SK-N-SH (cell line): ENCODE measurements around the gene NUDT1. TPM values are rescaled to one million over a fixed set of nuclear protein-coding genes. Genes with fewer than 3 reads are reported as not detected.

Source experiments
- CTCF ChIA-PET: fragments of 300-600, 350-600 bp; formaldehyde crosslinking; extraction: SDS; loops from one replicate; lab custom pipeline; 2021; lab: Yijun Ruan, JAX
- POLR2A ChIA-PET: fragments of 350-600 bp; sonication (Branson Sonifier 250); formaldehyde crosslinking; extraction: SDS; loops from one replicate; lab custom pipeline; 2020; ENCODE audit warnings: antibody characterized with exemption, inconsistent platforms; lab: Yijun Ruan, JAX
- DNase-seq: peaks from one replicate; pipeline ENCODE4 v3.0.0; 2012
- H2AFZ ChIP-seq: fragments of 200-600 bp; sonication (generic); 2 replicates; pipeline ENCODE4 v1.8.1; 2016; ENCODE audit warnings: antibody characterized with exemption, mild to moderate bottlenecking, low read depth
- H3F3A ChIP-seq: fragments of 200-600 bp; sonication (generic); replicated peaks from 2 replicates; pipeline ENCODE3; 2016; ENCODE audit warnings: antibody characterized with exemption, mild to moderate bottlenecking; ENCODE audit not compliant: insufficient read depth
- H3K27ac ChIP-seq, 2 experiments: fragments of 200-500 bp in 1 of 2; fragments of 200-600 bp in 1 of 2; sonication (Bioruptor generic) in 1 of 2; sonication (generic), shearing (Covaris generic) in 1 of 2; 2 replicates each; pipeline versions ENCODE4 v1.5.1 to v1.6.1; 2014 to 2016; ENCODE audit warnings: low read depth in 2 of 2, inconsistent platforms in 1 of 2, low read length in 1 of 2, mild to moderate bottlenecking in 1 of 2, mixed read lengths in 1 of 2
- H3K27me3 ChIP-seq: fragments of 200-600 bp; sonication (generic), shearing (Covaris generic); 2 replicates; pipeline ENCODE4 v1.6.1; 2016; ENCODE audit warnings: mixed run types; ENCODE audit not compliant: insufficient read depth
- H3K36me3 ChIP-seq, 2 experiments: fragments of 200-500 bp in 1 of 2; fragments of 200-600 bp in 1 of 2; sonication (Bioruptor generic) in 1 of 2; sonication (generic) in 1 of 2; replicated peaks in 1 of 2; 2 replicates each; pipeline versions ENCODE3 to v1.5.1; 2014 to 2016; ENCODE audit warnings: low read length in 1 of 2, mild to moderate bottlenecking in 1 of 2; ENCODE audit not compliant: insufficient read depth in 2 of 2, control insufficient read depth in 1 of 2
- H3K4me1 ChIP-seq, 2 experiments: fragments of 200-500 bp in 1 of 2; fragments of 200-600 bp in 1 of 2; sonication (Bioruptor generic) in 1 of 2; sonication (generic), shearing (Covaris generic) in 1 of 2; 2 replicates each; pipeline versions ENCODE4 v1.5.1 to v1.6.1; 2014 to 2016; ENCODE audit warnings: low read depth in 1 of 2, low read length in 1 of 2, mixed run types in 1 of 2; ENCODE audit not compliant: insufficient read depth in 2 of 2, control insufficient read depth in 1 of 2
- H3K4me2 ChIP-seq: fragments of 200-600 bp; sonication (generic), shearing (Covaris generic); 2 replicates; pipeline ENCODE4 v1.6.1; 2017; ENCODE audit warnings: mixed run types
- H3K4me3 ChIP-seq, 2 experiments: fragments of 200-500 bp in 1 of 2; fragments of 200-600 bp in 1 of 2; sonication (Bioruptor generic) in 1 of 2; sonication (generic), shearing (Covaris generic) in 1 of 2; 2 replicates each; pipeline versions ENCODE4 v1.5.1 to v1.8.1; 2014 to 2016; ENCODE audit warnings: low read depth in 2 of 2, inconsistent platforms in 1 of 2, low read length in 1 of 2, mild to moderate bottlenecking in 1 of 2, mixed read lengths in 1 of 2, moderate library complexity in 1 of 2
- H3K79me2 ChIP-seq: fragments of 200-600 bp; sonication (generic); 2 replicates; pipeline ENCODE4 v1.8.1; 2017; ENCODE audit warnings: mild to moderate bottlenecking; ENCODE audit not compliant: insufficient read depth
- H3K9ac ChIP-seq: fragments of 200-600 bp; sonication (generic); 2 replicates; pipeline ENCODE4 v1.6.1; 2017; ENCODE audit warnings: mixed run types
- H3K9me2 ChIP-seq: fragments of 200-600 bp; sonication (generic); 2 replicates; pipeline ENCODE4 v1.6.1; 2017; ENCODE audit warnings: mixed run types
- H3K9me3 ChIP-seq: fragments of 200-600 bp; sonication (generic); 2 replicates; pipeline ENCODE4 v1.6.1; 2017; ENCODE audit warnings: mixed run types, mild to moderate bottlenecking, moderate library complexity
- H4K20me1 ChIP-seq: fragments of 200-600 bp; sonication (generic); 2 replicates; pipeline ENCODE4 v1.6.1; 2017; ENCODE audit warnings: mild to moderate bottlenecking, mixed run types; ENCODE audit not compliant: insufficient read depth
- ELF1 ChIP-seq: IDR thresholded peaks from 2 replicates; pipeline ENCODE4 v1.4.0; 2012
- EP300 ChIP-seq, 2 experiments: IDR thresholded peaks; 2 replicates each; pipeline versions ENCODE4 v1.4.0 to v1.6.1; 2012; ENCODE audit warnings: borderline replicate concordance in 1 of 2, low read depth in 1 of 2, low read length in 1 of 2
- EZH2phosphoT487 ChIP-seq: fragments of 200-600 bp; sonication (generic); IDR thresholded peaks from 2 replicates; pipeline ENCODE4 v1.6.1; 2017; ENCODE audit warnings: low read depth, mixed run types, mild to moderate bottlenecking, antibody characterized with exemption, moderate library complexity, borderline replicate concordance
- FOSL2 ChIP-seq: IDR thresholded peaks from 2 replicates; pipeline ENCODE4 v1.4.0; 2012; ENCODE audit warnings: low read depth, mild to moderate bottlenecking, moderate library complexity, borderline replicate concordance
- FOXM1 ChIP-seq: IDR thresholded peaks from 2 replicates; pipeline ENCODE4 v1.4.0; 2012; ENCODE audit warnings: low read depth, mild to moderate bottlenecking
- GABPA ChIP-seq: IDR thresholded peaks from 2 replicates; pipeline ENCODE4 v1.4.0; 2012; ENCODE audit warnings: low read depth, mild to moderate bottlenecking
- GATA2 ChIP-seq: sonication (generic); formaldehyde crosslinking; IDR thresholded peaks from 2 replicates; pipeline ENCODE4 v1.5.0; 2020; ENCODE audit warnings: mild to moderate bottlenecking, missing genetic modification reagents
- MXI1 ChIP-seq: IDR thresholded peaks from 2 replicates; pipeline ENCODE4 v1.6.1; 2012; ENCODE audit warnings: mild to moderate bottlenecking, low read depth, low read length, improper control_type of control experiment
- RCOR1 ChIP-seq: fragments of 150-350 bp; IDR thresholded peaks from 2 replicates; pipeline ENCODE4 v1.6.1; 2017; ENCODE audit warnings: antibody characterized with exemption, low read length
- RFX5 ChIP-seq: IDR thresholded peaks from 2 replicates; pipeline ENCODE4 v1.6.1; 2012; ENCODE audit warnings: mild to moderate bottlenecking, improper control_type of control experiment, low read length
- SMC3 ChIP-seq: IDR thresholded peaks from 2 replicates; pipeline ENCODE4 v1.6.1; 2012; ENCODE audit warnings: low read depth, low read length, improper control_type of control experiment
- YY1 ChIP-seq: IDR thresholded peaks from 2 replicates; pipeline ENCODE4 v1.4.0; 2012; ENCODE audit warnings: low read depth, mild to moderate bottlenecking
- WGBS: methylation state at CpG from one replicate; pipeline ENCODE4 v1.1.6; 2017; ENCODE audit warnings: low lambda C conversion rate; 5-methylcytosine and 5-hydroxymethylcytosine counted together
- polyA plus RNA-seq, 3 experiments: library from polyadenylated mRNA; depleted of rRNA; stranded (reverse); fragments of >200 nt; gene quantifications; 2 replicates each; pipeline ENCODE4 v1.2.3, GENCODE V29; 2012
- TF ChIP-seq, protein P1 (sequence below): IDR thresholded peaks from 2 replicates; pipeline ENCODE4 v1.4.0; 2012; ENCODE audit warnings: low read depth, borderline replicate concordance
- TF ChIP-seq, protein P2 (sequence below): IDR thresholded peaks from 2 replicates; pipeline ENCODE4; 2012
- TF ChIP-seq, protein P3 (sequence below): IDR thresholded peaks from 2 replicates; pipeline ENCODE4 v1.4.0; 2012; ENCODE audit warnings: low read depth, borderline replicate concordance
- TF ChIP-seq, protein P4 (sequence below): fragments of 150-350 bp; IDR thresholded peaks from 2 replicates; pipeline ENCODE4 v1.6.1; 2016; ENCODE audit warnings: mild to moderate bottlenecking, low read depth, low read length
- TF ChIP-seq, protein P5 (sequence below): fragments of 200-600 bp; sonication (generic); IDR thresholded peaks from 2 replicates; pipeline ENCODE4 v1.6.1; 2017; ENCODE audit warnings: antibody characterized with exemption, mild to moderate bottlenecking, moderate library complexity
- TF ChIP-seq, protein P6 (sequence below): IDR thresholded peaks from 2 replicates; pipeline ENCODE4 v1.6.1; 2012; ENCODE audit warnings: mild to moderate bottlenecking, low read depth, low read length, moderate library complexity

Gene NUDT1
- polyA plus RNA-seq, 1 of the 3 experiments (the other 2 are of a cell fraction) = 98.1 TPM

DNA sequence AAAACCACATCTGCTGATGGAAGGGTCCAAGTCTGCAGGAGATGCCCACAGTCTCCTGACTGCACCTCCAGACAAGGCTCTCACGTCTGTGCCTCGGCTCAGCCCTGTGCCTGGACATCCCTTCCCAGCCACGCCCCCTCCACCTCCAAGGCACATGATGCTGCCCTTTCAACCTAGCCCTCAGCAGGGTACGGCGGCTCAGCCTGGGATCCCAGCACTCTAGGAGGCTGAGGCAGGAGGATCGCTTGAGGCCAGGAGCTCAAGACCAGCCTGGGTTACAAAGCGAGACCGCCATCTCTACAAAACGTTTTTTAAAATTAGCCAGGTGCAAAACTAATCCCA is 23.6 kb upstream of the NUDT1 start:
- H3K27ac ChIP-seq = no peak overlapping the region
- CTCF ChIA-PET = no interaction called here

More for the DNA sequence above, 23.6 kb upstream of the NUDT1 start:
- Histone ChIP-seq H4K20me1 (peaks cover 12% of the 10 kb centered on the region; the same call in 1 of the 2 replicates), H3K9me2 (no peaks in the 10 kb centered on the region), H3K36me3 (peaks cover 29 to 56% of the 10 kb centered on the region in 2 experiments), H3K9me3 (no peaks in the 10 kb centered on the region), H3F3A (no peaks in the 10 kb centered on the region), H3K4me3 (no peak overlapping the region), H3K9ac (no peak overlapping the region), H3K27me3 (no peaks in the 10 kb centered on the region), H2AFZ (no peak overlapping the region), H3K4me1 (no peaks in the 10 kb centered on the region), H3K4me2 (no peak overlapping the region), H3K79me2 (peaks cover 20% of the 10 kb centered on the region; the same call in 1 of the 2 replicates)
- TF ChIP-seq RCOR1 = no peak
- no peak for TF ChIP-seq MXI1
- no peak for TF ChIP-seq FOSL2
- no peak for TF ChIP-seq YY1
- no peak for TF ChIP-seq GATA2 (CRISPR knock-in tag)
- no peak for TF ChIP-seq EP300 (IDR thresholded peaks at IDR 0.05; ENCODE audit: borderline replicate concordance in 1 of 2, low read depth in 1 of 2, low read length in 1 of 2)
- TF ChIP-seq FOXM1 = no peak
- TF ChIP-seq ELF1 = no peak
- no peak for TF ChIP-seq SMC3
- TF ChIP-seq, protein P1, sequence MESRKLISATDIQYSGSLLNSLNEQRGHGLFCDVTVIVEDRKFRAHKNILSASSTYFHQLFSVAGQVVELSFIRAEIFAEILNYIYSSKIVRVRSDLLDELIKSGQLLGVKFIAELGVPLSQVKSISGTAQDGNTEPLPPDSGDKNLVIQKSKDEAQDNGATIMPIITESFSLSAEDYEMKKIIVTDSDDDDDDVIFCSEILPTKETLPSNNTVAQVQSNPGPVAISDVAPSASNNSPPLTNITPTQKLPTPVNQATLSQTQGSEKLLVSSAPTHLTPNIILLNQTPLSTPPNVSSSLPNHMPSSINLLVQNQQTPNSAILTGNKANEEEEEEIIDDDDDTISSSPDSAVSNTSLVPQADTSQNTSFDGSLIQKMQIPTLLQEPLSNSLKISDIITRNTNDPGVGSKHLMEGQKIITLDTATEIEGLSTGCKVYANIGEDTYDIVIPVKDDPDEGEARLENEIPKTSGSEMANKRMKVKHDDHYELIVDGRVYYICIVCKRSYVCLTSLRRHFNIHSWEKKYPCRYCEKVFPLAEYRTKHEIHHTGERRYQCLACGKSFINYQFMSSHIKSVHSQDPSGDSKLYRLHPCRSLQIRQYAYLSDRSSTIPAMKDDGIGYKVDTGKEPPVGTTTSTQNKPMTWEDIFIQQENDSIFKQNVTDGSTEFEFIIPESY = no peak
- TF ChIP-seq, protein P2, sequence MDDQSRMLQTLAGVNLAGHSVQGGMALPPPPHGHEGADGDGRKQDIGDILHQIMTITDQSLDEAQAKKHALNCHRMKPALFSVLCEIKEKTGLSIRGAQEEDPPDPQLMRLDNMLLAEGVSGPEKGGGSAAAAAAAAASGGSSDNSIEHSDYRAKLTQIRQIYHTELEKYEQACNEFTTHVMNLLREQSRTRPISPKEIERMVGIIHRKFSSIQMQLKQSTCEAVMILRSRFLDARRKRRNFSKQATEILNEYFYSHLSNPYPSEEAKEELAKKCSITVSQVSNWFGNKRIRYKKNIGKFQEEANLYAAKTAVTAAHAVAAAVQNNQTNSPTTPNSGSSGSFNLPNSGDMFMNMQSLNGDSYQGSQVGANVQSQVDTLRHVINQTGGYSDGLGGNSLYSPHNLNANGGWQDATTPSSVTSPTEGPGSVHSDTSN = no peak
- TF ChIP-seq, protein P3, sequence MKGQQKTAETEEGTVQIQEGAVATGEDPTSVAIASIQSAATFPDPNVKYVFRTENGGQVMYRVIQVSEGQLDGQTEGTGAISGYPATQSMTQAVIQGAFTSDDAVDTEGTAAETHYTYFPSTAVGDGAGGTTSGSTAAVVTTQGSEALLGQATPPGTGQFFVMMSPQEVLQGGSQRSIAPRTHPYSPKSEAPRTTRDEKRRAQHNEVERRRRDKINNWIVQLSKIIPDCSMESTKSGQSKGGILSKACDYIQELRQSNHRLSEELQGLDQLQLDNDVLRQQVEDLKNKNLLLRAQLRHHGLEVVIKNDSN = no peak
- no peak for TF ChIP-seq EZH2phosphoT487
- no peak for TF ChIP-seq GABPA
- TF ChIP-seq, protein P4, sequence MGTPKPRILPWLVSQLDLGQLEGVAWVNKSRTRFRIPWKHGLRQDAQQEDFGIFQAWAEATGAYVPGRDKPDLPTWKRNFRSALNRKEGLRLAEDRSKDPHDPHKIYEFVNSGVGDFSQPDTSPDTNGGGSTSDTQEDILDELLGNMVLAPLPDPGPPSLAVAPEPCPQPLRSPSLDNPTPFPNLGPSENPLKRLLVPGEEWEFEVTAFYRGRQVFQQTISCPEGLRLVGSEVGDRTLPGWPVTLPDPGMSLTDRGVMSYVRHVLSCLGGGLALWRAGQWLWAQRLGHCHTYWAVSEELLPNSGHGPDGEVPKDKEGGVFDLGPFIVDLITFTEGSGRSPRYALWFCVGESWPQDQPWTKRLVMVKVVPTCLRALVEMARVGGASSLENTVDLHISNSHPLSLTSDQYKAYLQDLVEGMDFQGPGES = no peak
- no peak for TF ChIP-seq RFX5
- TF ChIP-seq, protein P5, sequence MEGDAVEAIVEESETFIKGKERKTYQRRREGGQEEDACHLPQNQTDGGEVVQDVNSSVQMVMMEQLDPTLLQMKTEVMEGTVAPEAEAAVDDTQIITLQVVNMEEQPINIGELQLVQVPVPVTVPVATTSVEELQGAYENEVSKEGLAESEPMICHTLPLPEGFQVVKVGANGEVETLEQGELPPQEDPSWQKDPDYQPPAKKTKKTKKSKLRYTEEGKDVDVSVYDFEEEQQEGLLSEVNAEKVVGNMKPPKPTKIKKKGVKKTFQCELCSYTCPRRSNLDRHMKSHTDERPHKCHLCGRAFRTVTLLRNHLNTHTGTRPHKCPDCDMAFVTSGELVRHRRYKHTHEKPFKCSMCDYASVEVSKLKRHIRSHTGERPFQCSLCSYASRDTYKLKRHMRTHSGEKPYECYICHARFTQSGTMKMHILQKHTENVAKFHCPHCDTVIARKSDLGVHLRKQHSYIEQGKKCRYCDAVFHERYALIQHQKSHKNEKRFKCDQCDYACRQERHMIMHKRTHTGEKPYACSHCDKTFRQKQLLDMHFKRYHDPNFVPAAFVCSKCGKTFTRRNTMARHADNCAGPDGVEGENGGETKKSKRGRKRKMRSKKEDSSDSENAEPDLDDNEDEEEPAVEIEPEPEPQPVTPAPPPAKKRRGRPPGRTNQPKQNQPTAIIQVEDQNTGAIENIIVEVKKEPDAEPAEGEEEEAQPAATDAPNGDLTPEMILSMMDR = no peak
- TF ChIP-seq, protein P6, sequence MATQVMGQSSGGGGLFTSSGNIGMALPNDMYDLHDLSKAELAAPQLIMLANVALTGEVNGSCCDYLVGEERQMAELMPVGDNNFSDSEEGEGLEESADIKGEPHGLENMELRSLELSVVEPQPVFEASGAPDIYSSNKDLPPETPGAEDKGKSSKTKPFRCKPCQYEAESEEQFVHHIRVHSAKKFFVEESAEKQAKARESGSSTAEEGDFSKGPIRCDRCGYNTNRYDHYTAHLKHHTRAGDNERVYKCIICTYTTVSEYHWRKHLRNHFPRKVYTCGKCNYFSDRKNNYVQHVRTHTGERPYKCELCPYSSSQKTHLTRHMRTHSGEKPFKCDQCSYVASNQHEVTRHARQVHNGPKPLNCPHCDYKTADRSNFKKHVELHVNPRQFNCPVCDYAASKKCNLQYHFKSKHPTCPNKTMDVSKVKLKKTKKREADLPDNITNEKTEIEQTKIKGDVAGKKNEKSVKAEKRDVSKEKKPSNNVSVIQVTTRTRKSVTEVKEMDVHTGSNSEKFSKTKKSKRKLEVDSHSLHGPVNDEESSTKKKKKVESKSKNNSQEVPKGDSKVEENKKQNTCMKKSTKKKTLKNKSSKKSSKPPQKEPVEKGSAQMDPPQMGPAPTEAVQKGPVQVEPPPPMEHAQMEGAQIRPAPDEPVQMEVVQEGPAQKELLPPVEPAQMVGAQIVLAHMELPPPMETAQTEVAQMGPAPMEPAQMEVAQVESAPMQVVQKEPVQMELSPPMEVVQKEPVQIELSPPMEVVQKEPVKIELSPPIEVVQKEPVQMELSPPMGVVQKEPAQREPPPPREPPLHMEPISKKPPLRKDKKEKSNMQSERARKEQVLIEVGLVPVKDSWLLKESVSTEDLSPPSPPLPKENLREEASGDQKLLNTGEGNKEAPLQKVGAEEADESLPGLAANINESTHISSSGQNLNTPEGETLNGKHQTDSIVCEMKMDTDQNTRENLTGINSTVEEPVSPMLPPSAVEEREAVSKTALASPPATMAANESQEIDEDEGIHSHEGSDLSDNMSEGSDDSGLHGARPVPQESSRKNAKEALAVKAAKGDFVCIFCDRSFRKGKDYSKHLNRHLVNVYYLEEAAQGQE = no peak
- 91% methylated on average over 9 of the region's 9 CpGs for WGBS
- no peak for DNase-seq
- POLR2A ChIA-PET = no interaction called here
